HG02981 (cell line): ENCODE results near the gene RDH13.

Experiments used
- ATAC-seq: cut with Tn5 transposase; IDR thresholded peaks from one replicate; pipeline ENCODE4 v1.9.1; 2021; ENCODE audit warnings: mild to moderate bottlenecking, moderate library complexity; ENCODE audit not compliant: unreplicated experiment

Gene RDH13

DNA sequence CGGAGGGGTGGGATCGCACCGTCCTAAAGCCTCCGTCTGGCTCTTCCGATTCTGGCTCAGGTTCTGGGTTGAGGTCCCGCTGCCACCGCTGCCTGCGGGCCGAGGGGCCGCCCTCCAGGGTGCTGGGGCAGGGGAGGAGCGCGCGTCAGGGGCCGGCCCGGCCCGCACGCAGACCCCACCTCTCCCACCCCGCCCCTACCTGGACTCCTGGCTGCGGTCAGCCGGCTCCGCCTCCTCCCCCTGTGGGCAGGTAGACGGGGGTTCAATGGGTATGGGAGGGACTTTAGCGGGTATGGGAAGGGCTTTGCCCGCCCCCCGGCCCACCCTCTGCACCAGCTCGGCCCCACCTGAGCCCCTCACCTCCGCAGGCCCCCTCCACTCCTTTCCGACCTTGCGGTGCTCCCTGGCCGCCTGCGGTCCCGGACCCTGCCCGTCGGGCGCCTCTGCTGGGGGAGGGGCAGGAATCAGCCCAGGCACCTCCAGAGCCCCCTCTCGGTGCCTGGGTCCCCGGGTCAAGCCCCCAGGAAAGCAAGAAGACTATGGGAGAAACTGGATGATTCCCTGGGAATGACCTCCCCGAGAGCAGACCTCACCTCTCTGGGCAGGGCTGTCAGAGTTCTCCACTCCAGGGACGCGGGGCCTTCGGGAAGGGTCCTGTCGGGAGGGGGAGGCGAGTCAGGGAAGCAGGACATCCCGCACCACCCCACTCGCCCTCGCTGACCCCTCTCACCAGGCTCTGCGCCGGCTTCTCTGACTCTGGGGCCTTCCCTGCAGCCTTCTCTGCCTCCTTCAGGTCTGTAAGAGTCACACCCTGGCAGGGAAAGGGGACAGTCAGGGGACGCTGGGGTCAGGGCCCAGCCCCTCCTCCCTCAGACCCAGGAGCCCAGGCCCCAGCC, 29.7 kb upstream of the RDH13 start:
- no peak for ATAC-seq

DNA sequence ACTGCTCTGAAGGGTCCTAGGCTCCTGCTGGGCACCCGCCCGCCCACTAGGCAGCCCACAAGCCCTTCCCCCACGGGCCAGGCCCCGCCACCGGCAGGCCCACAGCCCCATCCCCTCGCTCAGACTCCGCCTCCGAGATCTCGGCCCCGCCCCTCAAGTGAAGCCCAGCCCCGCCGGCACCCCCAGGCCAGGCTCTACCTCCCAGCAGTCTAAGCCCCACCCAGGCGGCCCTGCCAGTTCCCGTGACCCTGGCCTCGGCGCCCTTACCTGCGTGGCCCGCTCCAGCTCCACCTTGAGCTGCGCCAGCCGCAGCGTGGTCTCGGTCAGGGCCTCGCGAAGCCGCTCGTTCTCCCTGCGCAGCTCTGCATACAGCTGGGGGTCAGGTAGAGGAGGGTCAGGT, 29.0 kb upstream of the RDH13 start:
- ATAC-seq: no peak

- ATAC-seq: no peak
Measured at GRCh38 chr19:55091126-55091910, 28.4 kb upstream of the RDH13 start.

GRCh38 chr19:55090564-55090963, 27.6 kb upstream of the RDH13 start:
- no peak for ATAC-seq

DNA sequence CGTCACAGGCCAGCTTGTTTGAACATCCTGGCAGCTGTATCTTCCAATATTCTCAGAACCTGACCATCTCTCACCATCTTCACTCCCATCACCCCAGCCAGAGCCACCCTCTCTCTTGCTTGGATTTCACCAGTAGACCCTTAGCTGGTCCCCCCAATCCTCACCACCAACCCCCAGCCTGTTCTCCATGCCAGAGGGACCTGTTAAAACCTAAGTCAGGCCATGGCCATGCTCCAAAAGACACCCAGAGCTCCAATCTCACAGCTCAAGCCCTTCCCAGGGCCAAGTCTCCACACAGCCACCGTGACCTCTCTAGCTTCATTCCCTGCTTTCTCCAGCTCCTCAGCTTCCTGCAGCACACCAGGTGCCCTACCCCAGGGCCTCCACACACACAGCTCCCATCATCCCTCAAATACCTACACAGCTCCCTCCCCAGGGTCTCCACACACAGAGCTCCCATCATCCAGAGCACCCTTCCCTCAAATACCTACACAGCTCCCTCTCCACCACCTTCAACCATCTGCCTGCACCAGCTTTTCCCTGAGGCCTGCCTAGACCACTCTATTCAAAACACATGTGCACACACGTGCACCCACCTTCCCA, 26.5 kb upstream of the RDH13 start:
- no peak for ATAC-seq

DNA sequence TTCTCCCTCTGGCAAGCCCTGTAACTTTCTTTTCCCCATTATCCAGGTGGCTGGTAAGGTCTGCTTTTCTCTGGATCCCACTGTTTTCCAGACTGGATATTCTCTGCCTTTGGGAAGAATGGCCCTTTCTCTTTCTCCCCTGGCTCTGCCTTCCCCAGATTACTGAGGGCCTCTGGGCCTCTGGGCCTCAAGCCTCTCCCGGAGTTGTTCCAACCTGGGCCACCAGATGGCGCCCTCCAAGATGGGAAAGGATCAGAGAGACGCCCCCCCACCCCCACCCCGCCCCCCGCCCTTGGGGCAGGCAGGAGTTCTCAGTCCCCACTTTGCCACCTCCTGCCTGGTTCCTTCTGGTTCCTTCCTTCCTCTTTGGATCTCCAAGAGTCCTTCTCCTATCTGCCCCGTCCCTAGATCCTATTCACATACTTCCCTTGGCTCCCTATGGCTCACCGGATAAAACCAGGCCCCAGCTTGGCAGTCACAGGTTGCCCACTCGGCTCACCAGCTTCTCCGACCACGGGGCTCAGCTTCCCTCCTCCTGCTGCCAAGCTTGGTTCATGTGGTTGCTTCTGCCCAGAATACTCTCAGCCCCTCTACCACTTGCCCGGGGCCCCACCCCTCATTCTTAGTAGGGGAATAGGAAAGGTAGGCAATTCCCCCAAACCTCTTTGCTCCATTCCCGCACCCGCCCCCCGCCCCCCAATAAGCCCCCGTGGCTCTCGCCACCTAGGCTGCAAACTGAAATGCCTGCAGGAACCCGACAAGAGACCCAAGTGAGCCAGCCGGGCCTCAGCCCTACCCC, 25.8 kb upstream of the RDH13 start:
- no peak for ATAC-seq

- no peak for ATAC-seq
Measured at GRCh38 chr19:55088021-55088451, 25.1 kb upstream of the RDH13 start.

- ATAC-seq: no peak
Measured at GRCh38 chr19:55087542-55087901, 24.6 kb upstream of the RDH13 start.

GRCh38 chr19:55086730-55087541, 24.0 kb upstream of the RDH13 start:
- ATAC-seq: no peak

GRCh38 chr19:55085923-55086715, 23.2 kb upstream of the RDH13 start:
- no peak for ATAC-seq

DNA sequence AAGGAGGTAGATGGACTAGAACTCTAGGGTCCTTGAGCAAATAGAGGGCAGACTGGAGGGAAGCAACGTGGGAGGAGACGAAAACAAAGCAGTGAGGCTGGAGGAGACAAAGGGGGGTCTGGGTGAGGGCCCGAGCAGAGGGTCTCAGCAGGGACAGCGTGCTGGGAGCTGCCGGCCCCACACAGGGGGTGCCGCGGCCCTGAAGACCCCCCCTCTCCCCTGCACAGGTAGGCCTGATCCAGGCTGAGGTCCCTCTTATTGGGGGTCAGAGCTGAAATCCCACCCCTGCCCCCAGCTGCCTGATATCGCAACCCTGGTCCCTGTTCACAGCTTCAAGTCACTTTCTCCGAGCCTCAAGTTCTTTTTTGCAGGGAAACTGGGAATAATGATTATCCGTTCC, 21.5 kb upstream of the RDH13 start:
- ATAC-seq: no peak

- ATAC-seq: no peak
Measured at GRCh38 chr19:55083004-55083850, 20.3 kb upstream of the RDH13 start.

DNA sequence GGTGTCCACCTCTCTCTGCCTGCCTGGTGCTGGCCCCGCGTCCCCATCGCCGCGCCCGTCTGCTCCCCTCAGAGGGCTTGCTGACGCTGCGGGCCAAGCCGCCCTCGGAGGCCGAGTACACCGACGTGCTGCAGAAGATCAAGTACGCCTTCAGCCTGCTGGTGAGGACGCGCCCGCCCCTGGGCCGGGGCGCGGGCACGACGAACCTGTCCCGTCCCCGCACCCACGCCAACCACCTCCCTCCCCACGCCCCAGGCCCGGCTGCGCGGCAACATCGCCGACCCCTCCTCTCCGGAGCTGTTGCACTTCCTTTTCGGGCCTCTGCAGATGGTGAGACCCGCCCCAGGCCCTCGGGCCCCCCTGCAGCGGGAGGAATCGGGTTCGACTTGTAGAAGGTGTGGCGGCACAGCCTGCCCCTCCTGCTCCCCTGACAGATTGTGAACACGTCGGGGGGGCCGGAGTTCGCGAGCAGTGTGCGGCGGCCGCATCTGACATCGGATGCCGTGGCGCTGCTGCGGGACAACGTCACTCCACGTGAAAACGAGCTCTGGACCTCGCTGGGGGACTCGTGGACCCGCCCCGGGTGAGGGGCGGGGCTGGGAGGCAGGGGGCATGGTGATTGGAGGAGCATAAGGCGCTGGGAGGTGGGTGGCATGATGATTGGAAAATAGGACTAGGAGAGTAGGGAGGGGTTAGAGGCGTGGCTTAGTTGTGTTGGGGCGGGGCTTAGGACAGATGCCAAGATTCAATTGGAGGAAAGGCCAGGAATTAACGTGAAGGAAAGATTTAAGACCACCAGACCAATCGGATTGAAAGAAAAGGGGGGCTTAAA, 19.3 kb upstream of the RDH13 start:
- no peak for ATAC-seq

DNA sequence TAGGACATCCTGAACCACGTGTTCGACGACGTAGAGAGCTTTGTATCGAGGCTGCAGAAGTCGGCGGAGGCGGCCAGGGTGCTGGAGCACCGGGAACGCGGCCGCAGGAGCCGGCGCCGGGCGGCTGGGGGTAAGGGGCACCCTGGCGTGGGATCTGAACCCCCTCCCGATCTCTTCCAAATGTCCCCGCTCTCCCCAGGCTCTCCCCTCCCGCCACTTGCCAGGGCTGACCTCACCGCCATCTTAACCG, 18.7 kb upstream of the RDH13 start:
- ATAC-seq: no peak

- ATAC-seq: peak; percentile 62
Measured at GRCh38 chr19:55080968-55081769, 18.2 kb upstream of the RDH13 start.

DNA sequence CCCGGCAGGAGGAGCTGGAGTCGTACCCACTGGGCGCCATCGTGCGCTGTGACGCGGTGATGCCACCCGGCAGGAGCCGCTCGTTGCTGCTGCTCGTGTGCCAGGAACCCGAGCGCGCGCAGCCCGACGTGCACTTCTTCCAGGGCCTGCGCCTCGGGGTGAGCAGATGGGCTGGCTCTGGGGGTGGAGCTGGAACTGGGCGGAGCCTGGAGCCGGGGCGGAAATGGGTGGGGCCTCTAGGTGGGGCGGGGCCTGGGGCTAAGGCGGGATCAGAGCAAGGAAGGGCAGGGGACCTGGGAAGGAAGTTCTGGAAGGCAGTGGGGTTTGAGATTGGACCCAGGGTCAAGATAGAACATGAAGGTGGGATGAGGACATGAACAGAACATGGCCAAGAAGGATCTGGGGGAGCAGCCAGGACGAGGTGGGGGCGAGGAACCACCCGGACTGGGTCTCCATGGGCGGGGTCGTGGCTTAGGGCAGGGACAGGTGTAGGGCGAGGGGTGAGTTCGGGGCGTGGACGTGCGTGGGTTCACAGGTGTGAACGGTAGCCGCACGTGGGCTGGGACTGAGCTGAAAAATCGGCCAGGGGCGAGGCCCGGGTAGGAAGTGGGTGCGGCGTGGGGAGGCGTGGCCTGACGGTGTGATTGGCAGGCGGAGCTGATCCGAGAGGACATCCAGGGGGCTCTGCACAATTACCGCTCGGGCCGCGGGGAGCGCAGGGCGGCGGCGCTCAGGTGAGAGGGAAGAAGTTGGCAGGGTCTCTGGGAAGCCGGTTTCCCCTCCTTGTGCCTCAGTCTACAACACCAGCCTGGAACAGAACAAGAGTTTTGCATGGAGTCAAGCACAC, 17.4 kb upstream of the RDH13 start:
- no peak for ATAC-seq
